GM20000 (cell line): Measurements from ENCODE around the gene HOXA3.

Experiments
- DNase-seq: peaks from one replicate; pipeline ENCODE4 v3.0.0; 2012; ENCODE audit warnings: low spot score
- TF ChIP-seq, protein P1 (sequence below): IDR thresholded peaks from 2 replicates; pipeline ENCODE4 v1.5.1; 2012; ENCODE audit warnings: mild to moderate bottlenecking, control low read depth; ENCODE audit errors: extremely low read depth, missing control alignments

The HOXA3 gene

DNA sequence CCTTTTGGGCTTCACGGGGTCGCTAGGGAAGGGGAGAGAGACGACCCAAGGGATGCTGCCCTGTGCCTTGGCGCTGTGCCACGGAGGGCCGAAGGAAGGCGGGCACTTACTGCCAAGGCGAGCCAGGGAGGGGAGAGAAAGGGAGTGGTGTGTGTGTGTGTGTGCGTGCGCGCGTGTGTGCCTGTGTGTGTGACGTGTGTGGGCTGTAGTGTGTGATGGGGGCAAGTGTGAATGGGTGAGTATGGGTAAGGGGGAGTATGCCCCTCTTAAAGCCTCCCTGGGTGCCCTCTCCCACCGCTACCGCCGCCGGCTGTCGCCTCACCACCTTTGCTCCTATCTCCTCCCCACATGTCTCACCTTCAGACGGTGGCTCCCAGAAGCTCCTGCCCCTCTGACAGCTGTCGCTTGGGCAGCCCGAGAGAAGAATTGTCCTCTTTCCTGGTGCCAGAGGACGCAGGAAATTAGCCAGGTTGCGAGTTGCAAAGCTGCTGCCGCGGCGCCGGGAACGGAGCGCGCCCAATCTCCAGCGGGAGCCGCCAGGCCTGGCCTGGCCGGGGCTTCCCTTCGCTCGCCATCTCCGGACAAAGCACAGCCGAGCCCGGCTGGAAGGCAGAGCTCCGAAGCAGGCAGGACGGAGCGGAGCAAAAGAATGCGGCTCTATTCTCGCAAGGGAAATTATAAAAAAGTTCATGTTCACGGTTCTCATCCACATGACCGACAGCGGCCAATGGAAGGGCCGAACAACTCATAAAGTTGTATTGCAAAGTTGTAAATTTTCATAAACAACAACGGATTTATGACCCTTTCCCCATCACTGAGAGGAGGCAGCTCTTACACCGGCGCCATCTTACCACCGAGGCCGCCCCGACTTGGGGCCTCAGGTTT lies at the start of gene HOXA3:
HOXA3 (minus strand) TSS at position 653 of the 885 bp plus-strand sequence. CDS start 41,943 bp downstream, outside the sequence.
- no peak for DNase-seq
- TF ChIP-seq, protein P1, sequence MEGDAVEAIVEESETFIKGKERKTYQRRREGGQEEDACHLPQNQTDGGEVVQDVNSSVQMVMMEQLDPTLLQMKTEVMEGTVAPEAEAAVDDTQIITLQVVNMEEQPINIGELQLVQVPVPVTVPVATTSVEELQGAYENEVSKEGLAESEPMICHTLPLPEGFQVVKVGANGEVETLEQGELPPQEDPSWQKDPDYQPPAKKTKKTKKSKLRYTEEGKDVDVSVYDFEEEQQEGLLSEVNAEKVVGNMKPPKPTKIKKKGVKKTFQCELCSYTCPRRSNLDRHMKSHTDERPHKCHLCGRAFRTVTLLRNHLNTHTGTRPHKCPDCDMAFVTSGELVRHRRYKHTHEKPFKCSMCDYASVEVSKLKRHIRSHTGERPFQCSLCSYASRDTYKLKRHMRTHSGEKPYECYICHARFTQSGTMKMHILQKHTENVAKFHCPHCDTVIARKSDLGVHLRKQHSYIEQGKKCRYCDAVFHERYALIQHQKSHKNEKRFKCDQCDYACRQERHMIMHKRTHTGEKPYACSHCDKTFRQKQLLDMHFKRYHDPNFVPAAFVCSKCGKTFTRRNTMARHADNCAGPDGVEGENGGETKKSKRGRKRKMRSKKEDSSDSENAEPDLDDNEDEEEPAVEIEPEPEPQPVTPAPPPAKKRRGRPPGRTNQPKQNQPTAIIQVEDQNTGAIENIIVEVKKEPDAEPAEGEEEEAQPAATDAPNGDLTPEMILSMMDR, result no peak

DNA sequence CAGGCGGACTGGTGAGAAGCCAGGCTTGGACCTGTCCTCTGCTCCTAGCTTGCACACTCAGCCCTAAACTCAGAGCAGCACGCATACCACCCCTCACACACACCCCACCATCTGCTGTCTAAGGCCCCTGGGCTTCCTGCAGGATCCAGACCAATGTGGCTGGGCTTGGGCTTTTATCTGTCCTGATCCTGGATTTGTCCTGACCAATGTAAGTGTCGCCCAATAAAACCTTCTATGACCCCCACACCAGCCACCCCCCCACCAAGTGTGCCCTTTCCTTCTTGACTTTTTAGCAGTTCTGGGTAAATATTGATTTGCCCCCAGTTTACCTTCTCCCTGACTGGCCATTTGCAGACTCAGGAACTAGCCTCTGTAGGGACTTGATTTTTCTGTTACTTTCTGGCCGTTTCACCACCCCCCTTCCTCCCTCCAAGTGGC lies 49.2 kb upstream of the HOXA3 start:
- TF ChIP-seq, protein P1, result no peak
- DNase-seq, result no peak

DNA sequence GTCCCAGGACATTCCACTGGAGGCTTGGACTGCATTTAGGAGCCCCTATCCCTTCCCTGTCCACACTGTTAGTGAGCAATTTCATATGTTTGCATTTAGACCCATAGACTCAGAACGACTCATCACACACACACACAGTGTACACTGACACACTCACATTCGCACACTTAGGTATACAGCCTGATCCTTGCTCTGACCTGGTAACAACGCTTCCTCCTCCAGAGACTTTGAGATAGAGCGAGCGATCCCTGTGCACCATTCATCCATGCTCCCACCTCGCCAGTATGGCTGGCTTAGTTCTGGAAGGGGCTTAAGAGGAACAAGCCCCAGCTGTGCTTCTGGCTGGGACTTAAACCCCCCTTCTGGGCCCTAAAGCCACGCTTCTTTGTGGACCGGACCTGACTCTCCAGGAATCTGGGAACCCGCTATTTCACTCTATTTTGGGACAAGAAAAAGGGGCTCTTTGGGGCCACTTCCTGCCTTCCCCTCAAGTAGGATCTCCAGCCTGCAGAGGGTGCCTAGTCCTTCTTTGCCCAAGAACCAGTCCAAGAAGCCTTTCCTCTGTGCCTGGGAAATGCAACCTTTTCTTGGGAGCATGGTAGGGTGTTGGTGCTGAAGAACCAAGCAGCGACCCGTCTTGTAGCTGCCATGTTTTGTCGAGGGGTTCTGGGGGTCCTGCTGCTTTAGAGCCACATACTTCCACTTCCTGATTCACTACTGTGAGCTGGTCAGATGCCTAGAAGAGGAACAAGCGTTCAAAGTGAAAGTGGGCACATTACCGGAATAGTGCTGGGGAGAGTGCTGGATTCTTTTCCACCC lies 48.6 kb upstream of the HOXA3 start:
- no peak for DNase-seq
- TF ChIP-seq, protein P1, result no peak

DNA sequence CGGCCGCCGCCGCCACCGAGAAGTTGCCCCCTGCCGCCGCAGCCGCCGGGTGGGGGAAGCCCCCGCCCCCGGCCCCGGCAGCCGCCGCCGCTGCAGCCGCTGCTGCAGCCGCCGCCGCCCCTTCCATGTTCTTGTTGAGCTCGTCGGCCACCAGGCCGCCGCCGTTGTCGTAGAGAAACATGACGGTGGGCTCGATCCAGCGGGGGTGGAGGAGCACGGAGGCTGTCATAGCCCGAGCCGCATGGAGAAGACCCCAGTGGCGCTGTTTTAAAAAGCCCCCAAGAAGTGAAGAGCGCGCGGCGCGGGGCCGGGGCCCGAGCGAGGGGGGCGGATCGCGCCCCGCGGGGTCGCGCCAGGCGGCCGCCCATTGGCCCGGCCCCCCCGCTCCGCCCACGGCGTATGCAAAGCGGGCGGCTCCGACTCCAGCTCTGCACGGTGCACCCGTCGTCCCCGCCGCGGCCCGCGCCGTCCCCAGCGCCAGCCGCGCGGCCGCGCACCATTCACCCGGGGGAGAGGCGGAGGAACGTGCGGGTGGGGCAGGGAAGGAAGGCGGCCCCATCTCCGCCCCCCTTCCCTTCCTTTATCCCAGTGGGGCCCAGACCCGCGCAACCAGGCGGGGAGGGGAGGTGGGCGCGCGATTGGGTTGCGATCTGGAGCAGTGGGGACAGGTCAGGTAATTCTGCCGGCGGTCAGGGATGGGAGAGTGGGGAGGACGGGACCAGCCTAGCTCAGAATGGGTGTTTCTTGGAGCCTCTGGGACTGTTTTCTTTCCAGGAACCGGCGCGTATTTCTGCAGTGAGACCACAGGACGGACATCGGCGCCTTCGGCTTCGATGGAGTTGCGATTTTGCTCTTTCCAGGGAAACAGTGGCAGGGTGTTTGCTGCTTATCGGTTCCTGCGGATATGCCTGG lies 47.7 kb upstream of the HOXA3 start, which contains the start of gene HOXA13:
HOXA13 (minus strand) TSS at position 243 of the 912 bp plus-strand sequence; CDS start at position 229, 14 bp downstream.
- TF ChIP-seq, protein P1, result no peak
- DNase-seq, result no peak

DNA sequence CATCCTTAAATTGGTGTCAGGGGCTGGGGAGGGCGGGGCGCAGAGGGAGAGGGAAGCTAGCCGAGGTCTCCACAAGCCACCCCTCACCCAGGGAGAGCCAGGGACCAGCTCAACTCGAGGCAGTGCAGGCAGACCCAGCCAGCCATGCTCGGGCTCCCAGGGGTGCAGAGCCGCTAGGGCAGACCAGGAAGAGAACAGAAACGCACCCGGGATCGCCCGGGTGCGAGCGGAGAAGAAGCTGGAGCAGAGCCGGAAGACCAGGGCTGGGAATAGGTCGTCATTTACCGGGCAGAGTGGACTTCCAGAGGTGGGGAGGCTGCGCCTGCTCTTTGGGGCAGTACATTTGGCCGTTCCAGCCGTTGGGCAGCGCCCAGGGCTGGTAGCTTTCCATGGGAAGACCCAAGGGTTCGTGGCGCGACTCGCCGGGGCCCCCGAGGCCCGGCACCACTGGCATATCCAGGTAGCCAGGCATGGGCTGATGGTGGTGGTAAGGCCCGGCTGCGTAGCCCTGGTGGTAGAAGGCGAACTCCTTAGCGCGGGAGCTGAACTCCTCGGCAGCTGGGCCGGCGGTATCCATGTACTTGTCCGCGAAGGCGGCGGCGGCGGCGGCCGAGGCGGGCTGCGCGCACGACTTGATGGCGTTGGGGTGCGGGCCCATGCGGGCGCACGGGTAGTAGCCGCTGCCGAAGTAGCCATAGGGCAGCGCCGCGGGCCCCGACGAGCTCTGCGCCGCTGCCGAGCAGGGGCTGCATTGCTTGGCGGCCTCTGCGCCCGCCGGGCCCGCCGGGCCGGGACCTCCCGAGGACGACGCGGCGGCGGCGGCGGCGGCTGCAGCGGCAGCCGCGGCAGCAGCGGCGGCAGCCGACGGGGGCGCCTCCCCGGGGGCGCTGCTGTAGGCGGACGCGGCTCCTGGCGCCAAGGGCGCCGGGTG lies 46.8 kb upstream of the HOXA3 start:
- TF ChIP-seq, protein P1, result no peak
- DNase-seq, result no peak
